Gastrocnemius medialis (tissue), 4 donors: ENCODE measurements around the gene SIRT6. TPM values are rescaled to one million over a fixed set of nuclear protein-coding genes. Genes with fewer than 3 reads are reported as not detected.

Source experiments
- ATAC-seq, 2 donors: fragments of 150-250 bp; one replicate each; pipeline ENCODE4 v1.9.1; 2016
- DNase-seq, 2 donors: peaks; one replicate each; pipeline ENCODE4 v3.0.0-alpha.2; 2019
- H3K27ac ChIP-seq, 4 donors: fragments of 200-600 bp; sonication (generic); 1 replicate in 1 of 4; 2 replicates in 3 of 4; pipeline ENCODE4 v1.5.1; 2016 to 2018; ENCODE audit warnings: mild to moderate bottlenecking in 2 of 4, moderate library complexity in 1 of 4
- H3K27me3 ChIP-seq, 3 donors: fragments of 200-600 bp; sonication (generic) in 2 of 3; 1 replicate in 1 of 3; 2 replicates in 2 of 3; pipeline versions ENCODE4 v1.5.1 to v1.6.0; 2016 to 2019; ENCODE audit warnings: mild to moderate bottlenecking in 1 of 3, moderate library complexity in 1 of 3
- H3K36me3 ChIP-seq, 2 donors: fragments of 200-600 bp; sonication (generic) in 1 of 2; one replicate each; pipeline ENCODE4 v1.5.1; 2017 to 2018
- H3K4me1 ChIP-seq, 2 donors: fragments of 200-600 bp; sonication (generic) in 1 of 2; one replicate each; pipeline ENCODE4 v1.5.1; 2016 to 2017; ENCODE audit warnings: mild to moderate bottlenecking in 2 of 2
- H3K4me3 ChIP-seq, 4 donors: fragments of 200-600 bp; sonication (generic) in 3 of 4; 1 replicate in 1 of 4; 2 replicates in 3 of 4; pipeline ENCODE4 v1.5.1; 2016 to 2019; ENCODE audit warnings: mild to moderate bottlenecking in 2 of 4
- H3K9me3 ChIP-seq, 3 donors: fragments of 200-600 bp; sonication (generic) in 2 of 3; 1 replicate in 1 of 3; 2 replicates in 2 of 3; pipeline ENCODE4 v1.5.1; 2016 to 2019
- POLR2A ChIP-seq, 2 donors: fragments of 450-650 bp; IDR thresholded peaks; one replicate each; pipeline ENCODE4 v1.6.1; 2017; ENCODE audit warnings: antibody characterized with exemption in 2 of 2, mild to moderate bottlenecking in 2 of 2, moderate library complexity in 2 of 2
- in situ Hi-C, 4 donors: fragments of 200-750 bp; cut with MboI; loops; one replicate each; pipeline versions ENCODE4 v1.15.0 to v1.8.0; 2017; ENCODE audit warnings: low sequenced_read_pairs in 4 of 4
- intact Hi-C: fragments of 100-400 bp; cut with DNase I; formaldehyde crosslinking; loops from one replicate; pipeline ENCODE4 v1.15.1; 2023; ENCODE audit warnings: low total_unique reads
- total RNA-seq, 4 donors: library from RNA; depleted of rRNA; stranded (reverse); fragments of >200 nt; gene quantifications; one replicate each; pipeline versions ENCODE4 v1.1.0 to v1.2.3, GENCODE V29; 2016
- TF ChIP-seq, protein P1 (sequence below), 5 experiments: fragments of 450-650 bp in 3 of 5; fragments of 200-600 bp in 2 of 5; sonication (generic) in 2 of 5; IDR thresholded peaks in 4 of 5; conservative IDR thresholded peaks in 1 of 5; 1 replicate in 4 of 5; 2 replicates in 1 of 5; pipeline ENCODE4 v1.5.1; 2016 to 2019; ENCODE audit warnings: antibody characterized with exemption in 5 of 5, mild to moderate bottlenecking in 3 of 5, moderate library complexity in 3 of 5

SIRT6 gene
- total RNA-seq, 4 donors from 2014 or later, result 11.7 to 25.7 (median 13.7) TPM

DNA sequence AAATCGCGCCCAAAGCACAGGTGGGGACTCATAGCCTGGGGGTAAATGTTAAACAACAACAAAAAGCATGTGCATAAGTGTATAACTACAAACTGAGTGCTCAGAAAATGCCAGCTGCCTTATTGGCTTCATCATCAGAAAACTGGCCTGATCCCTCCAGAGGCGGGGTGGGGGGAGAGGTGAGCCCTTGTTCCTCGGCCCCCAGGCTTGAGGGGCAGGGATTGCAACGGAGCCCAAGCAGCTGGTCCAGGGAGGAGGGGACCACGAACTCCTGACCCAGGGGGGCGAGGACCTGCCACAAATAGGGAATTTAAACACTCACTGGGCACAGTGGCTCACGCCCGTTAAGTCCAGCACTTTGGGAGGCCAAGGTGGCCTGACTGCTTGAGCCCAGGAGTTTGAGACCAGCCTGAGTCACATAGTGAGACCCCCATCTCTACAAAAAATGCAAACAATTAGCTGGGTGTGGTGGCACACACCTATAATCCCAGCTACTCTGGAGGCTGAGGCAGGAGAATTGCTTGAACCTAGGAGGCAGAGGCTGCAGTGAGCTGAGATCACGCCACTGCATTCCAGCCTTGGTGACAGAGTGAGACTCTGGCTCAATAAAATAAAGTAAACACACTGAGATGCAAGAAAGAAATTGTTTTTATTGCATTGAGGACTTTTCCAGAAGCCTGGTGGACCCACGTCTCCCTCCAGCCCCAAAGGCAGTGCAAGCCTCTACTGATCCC, 8.7 kb downstream of the SIRT6 start:
- Histone ChIP-seq H3K4me3 (no peak overlapping the region), H3K36me3 (peaks cover 0 to 30% of the 10 kb centered on the region in 2 donors), H3K4me1 (no peaks in the 10 kb centered on the region), H3K27me3 (peaks cover 2 to 6% (median 5%) of the 10 kb centered on the region in 3 donors), H3K27ac (no peak overlapping the region), H3K9me3 (no peaks in the 10 kb centered on the region)
- intact Hi-C loops, result no loop called here
- in situ Hi-C loops, result no loop called here
- DNase-seq (no peak), ATAC-seq (no peak)
- TF ChIP-seq POLR2A (IDR thresholded peaks at IDR 0.05), result no peak
- TF ChIP-seq, protein P1, sequence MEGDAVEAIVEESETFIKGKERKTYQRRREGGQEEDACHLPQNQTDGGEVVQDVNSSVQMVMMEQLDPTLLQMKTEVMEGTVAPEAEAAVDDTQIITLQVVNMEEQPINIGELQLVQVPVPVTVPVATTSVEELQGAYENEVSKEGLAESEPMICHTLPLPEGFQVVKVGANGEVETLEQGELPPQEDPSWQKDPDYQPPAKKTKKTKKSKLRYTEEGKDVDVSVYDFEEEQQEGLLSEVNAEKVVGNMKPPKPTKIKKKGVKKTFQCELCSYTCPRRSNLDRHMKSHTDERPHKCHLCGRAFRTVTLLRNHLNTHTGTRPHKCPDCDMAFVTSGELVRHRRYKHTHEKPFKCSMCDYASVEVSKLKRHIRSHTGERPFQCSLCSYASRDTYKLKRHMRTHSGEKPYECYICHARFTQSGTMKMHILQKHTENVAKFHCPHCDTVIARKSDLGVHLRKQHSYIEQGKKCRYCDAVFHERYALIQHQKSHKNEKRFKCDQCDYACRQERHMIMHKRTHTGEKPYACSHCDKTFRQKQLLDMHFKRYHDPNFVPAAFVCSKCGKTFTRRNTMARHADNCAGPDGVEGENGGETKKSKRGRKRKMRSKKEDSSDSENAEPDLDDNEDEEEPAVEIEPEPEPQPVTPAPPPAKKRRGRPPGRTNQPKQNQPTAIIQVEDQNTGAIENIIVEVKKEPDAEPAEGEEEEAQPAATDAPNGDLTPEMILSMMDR (IDR thresholded peaks at IDR 0.05 in 4 of 5, conservative IDR thresholded peaks at IDR 0.05 in 1 of 5), result no peak

DNA sequence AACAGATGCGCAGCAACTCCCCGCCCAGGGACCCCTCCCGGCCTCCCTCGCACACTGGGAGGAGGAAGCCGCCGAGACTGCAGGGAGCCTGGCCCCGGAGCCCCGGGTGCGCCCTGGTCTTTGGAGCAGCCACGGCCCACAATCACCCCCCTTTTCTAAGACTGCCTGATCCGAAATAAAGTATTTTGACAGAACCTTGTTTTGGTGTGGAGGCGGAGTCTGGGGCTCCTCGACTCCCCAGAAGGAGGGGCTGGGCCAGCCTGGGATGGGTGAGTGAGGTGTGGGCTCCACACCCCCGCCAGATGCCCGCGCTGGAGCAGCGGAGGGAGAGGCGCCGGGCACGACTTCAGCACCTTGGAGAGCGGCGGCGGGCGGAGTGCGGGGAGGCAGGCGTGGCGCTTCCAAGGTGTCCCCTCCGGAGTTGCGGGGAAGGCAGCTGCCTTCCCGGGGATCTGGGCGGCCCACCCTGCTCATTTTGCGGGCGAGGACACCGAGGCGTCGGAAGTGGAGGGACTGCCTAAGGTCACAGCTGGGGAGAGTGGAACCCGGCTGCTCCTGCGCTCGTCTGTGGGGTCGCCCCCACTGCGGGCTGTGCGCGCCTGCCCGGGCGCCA, 9.4 kb downstream of the SIRT6 start:
- Histone ChIP-seq H3K9me3 (no peaks in the 10 kb centered on the region), H3K36me3 (peaks cover 0 to 24% of the 10 kb centered on the region in 2 donors), H3K27ac (no peak overlapping the region), H3K27me3 (peaks cover 2 to 7% (median 6%) of the 10 kb centered on the region in 3 donors), H3K4me3 (no peak overlapping the region), H3K4me1 (no peaks in the 10 kb centered on the region)
- ATAC-seq (no peak), DNase-seq (peak in 1 of 2 donors; percentile 22)
- in situ Hi-C loops (no loop called here), intact Hi-C loops (no loop called here)
- TF ChIP-seq POLR2A (IDR thresholded peaks at IDR 0.05), result no peak
- TF ChIP-seq, protein P1 (IDR thresholded peaks at IDR 0.05 in 4 of 5, conservative IDR thresholded peaks at IDR 0.05 in 1 of 5), result no peak

DNA sequence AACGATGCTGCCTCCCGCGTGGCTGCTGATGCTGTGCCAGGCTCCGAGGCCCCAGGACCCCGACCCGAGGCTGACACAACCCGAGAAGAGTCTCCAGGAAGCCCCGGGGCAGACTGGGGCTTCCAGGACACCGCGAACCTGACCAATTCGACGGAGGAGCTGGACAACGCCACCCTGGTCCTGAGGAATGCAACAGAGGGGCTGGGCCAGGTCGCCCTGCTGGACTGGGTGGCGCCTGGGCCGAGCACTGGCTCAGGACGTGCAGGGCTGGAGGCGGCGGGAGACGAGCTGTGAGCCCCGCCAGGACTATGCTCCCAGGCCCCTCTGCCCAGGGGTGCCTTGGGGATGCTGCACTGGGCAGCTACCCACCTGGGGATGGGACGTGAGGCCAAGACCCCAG, 10.7 kb downstream of the SIRT6 start:
- Histone ChIP-seq H3K4me3 (no peak overlapping the region), H3K27ac (no peak overlapping the region), H3K9me3 (no peaks in the 10 kb centered on the region), H3K27me3 (peaks cover 6 to 7% (median 6%) of the 10 kb centered on the region in 3 donors), H3K36me3 (peaks cover 0 to 12% of the 10 kb centered on the region in 2 donors), H3K4me1 (no peaks in the 10 kb centered on the region)
- in situ Hi-C loops (no loop called here), intact Hi-C loops (no loop called here)
- ATAC-seq, result no peak
- TF ChIP-seq, protein P1 (IDR thresholded peaks at IDR 0.05 in 4 of 5, conservative IDR thresholded peaks at IDR 0.05 in 1 of 5), result no peak
- TF ChIP-seq POLR2A (IDR thresholded peaks at IDR 0.05), result no peak
- no peak for DNase-seq

DNA sequence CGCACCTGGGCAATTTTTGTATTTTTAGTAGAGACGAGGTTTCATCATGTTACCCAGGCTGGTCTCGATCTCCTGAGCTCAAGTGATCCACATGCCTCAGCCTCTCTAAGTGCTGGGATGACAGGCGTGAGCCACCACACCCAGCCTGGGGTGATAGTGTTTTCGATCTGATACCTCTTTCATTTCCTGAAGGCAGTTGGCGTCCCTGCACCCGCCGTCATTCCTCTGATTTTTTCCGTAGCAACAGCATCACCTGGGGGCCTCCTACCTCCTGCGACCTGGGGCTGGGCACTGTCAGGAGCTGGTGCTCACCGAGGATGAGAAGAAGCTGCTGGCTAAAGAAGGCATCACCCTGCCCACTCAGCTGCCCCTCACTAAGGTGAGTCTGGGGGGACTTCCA, 18.1 kb downstream of the SIRT6 start:
- H3K9me3 ChIP-seq, result no peaks in the 10 kb centered on the region
- H3K27ac ChIP-seq, result no peak overlapping the region
- H3K36me3 ChIP-seq, result no peaks in the 10 kb centered on the region
- H3K4me3 ChIP-seq, result no peak overlapping the region
- ATAC-seq, result no peak
- TF ChIP-seq, protein P1 (IDR thresholded peaks at IDR 0.05 in 4 of 5, conservative IDR thresholded peaks at IDR 0.05 in 1 of 5), result no peak
- no peak for TF ChIP-seq POLR2A (IDR thresholded peaks at IDR 0.05)
- in situ Hi-C loops, result no loop called here
- H3K27me3 ChIP-seq, result peaks cover 7 to 22% (median 10%) of the 10 kb centered on the region in 3 donors
- no peaks in the 10 kb centered on the region for H3K4me1 ChIP-seq
- intact Hi-C loops, result no loop called here
- DNase-seq, result no peak
